Measurements from ENCODE around the gene GRM8. TPM values are rescaled to one million over a fixed set of nuclear protein-coding genes. Genes with fewer than 3 reads are reported as not detected.
A peak's percentile ranks its signal among the peaks of the same experiment; 100 is the strongest.

GRM8 gene
- total RNA-seq, 1 donor from 2014 or later = under 0.01 TPM

DNA sequence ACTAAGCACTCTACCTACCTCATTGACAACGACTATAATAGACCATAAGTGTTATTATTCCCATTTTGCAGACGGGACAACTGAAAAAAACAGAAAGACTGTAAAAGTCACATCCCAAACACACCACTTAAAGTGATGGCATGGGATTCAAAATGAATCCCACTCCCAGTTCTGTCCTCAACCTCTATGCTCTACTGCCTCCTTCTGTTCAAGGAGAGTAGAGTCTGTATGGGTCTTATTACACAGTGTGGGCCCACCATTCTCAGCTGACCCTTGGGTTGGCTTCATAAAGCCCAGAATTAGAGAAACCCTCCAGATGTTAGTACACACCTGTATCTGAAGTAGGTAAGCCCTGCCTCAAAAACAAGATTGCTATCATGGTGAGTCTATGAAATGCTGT, 102.2 kb downstream of the GRM8 start:
- no peak for DNase-seq (ENCODE audit: low read depth, low spot score)

- DNase-seq (ENCODE audit: low read depth, low spot score) = no peak
Measured at GRCh38 chr7:127146746-127147536, 105.8 kb downstream of the GRM8 start.

GRCh38 chr7:127137146-127137545, 115.6 kb downstream of the GRM8 start:
- no peak for DNase-seq (ENCODE audit: low read depth, low spot score)

DNA sequence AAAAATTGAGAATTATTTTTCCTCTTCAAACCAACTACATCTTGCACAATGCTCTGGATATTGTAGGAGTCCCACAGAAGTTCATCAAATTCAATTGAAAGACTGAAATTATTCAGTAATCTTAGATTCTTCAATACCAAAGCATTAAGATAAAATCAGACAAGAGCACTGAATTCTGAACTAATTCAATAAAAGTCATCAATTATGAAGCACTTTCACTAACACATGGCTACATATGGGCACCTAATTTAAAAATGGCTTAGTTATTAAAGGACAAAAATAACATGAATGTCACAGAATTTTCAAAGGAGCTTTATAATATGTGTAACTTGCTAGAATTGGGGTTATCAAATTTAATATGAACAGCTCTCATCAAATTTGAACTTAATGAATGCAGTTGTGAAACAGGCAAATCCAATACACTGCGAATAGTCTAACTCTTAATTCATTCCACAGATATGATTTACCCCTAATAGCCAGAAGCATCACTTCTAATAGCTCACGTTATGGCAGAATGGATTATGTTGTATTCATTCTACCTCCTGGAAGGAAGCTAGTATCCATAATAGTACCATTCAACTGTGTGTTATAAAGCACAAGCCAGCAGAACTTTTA, 116.8 kb downstream of the GRM8 start:
- no peak for DNase-seq (ENCODE audit: low read depth, low spot score)

- no peak for DNase-seq (ENCODE audit: low read depth, low spot score)
Measured at GRCh38 chr7:127123220-127123619, 129.5 kb downstream of the GRM8 start.

DNA sequence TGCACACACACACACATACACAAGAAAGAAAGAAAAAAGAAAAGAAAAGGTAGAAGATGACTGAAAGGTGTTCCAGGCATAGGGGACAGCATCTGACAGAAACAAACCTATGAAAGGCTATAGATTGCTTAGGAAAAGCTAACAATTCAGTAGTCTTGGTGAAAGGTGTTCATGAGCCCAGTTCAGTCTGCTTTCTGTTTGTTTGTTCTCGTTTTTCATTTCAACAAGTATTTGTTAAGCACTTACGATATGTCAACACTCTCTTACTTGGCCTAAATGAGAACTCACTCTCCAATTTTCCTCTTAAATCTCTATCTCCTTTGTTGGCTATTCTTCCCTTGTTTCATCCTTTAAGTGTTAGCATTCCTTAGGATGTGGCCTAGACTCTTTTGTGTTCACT, 133.2 kb downstream of the GRM8 start:
- DNase-seq (ENCODE audit: low read depth, low spot score) = no peak

- DNase-seq (ENCODE audit: low read depth, low spot score) = no peak
Measured at GRCh38 chr7:127114742-127115265, 137.9 kb downstream of the GRM8 start.

- peak; percentile 2 for DNase-seq (ENCODE audit: low read depth, low spot score)
Measured at GRCh38 chr7:127107601-127108007, 145.1 kb downstream of the GRM8 start.

DNA sequence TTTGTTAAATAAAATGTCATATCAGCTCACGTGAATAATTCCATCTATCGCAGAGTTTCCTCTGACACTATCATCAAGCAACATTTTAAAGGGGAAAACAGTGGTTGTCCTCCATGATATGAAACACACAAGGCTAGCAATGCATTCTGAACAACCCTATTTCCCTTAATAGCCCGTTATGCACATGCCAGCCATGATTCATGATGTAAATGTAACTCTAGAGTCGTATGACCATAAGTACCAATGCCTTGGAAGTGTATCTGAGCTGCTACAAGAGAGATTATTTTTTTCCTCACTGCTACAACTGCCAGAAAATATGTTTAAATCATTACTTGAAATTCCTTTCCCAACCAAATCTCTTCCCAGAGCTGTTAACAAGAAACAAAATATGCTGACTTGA, 159.4 kb downstream of the GRM8 start:
- no peak for DNase-seq (ENCODE audit: low read depth, low spot score)

DNA sequence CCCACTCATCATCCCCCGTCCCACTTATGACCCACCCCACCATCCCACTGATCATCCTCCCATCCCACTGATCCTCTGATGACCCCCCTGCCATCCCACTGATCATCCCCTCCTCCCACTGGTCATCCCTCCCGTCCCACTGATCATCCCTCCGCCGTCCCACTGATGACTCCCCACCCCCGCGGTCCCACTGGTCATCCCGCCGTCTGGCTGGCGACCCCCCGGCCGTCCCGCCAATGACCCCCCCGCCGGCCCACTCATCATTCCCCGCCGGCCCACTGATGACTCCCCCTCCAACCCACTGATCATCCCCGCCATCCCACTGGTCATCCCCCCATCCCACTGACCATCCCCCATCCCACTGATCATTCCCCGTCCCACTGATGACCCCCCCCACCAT, 161.1 kb downstream of the GRM8 start:
- DNase-seq (ENCODE audit: low read depth, low spot score) = no peak

DNA sequence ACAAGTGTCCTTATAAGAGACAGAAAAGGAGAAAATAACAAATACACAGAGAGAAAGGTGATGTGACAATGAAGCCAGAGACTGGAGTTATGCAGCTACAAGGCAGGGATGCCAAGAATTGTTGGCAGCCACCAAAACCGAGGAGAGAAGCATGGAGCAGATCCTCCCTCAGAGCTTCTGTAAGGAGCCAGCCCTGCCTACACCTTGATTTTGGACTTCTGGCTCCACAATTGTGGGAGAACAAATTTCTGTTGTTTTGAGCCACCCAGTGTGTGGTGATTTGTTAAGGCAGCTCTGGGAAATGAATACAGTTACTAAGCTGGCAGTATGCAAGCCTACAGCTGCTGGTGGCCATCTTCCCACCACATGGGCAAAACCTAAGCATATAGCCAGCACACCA, 163.6 kb downstream of the GRM8 start:
- DNase-seq (ENCODE audit: low read depth, low spot score) = no peak

DNA sequence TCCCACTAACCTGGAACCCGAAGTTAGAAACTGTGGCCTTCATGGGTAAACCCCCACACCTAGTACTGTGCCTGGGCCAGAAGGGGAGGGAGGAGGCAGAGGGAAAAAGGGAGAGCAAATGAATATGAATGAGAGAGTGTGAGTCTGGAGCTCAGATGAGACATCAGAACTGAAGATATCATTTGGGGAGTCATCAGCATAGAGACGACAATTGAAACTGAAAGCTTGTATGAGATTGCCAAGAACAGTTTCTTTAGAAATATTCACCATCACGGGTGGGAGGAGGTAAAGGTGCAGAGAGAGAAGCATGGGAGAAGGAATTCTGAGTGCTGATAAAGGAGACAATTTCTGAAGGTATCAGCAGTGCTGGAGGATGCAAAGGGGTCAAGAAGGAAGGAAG, 171.2 kb downstream of the GRM8 start:
- DNase-seq (ENCODE audit: low read depth, low spot score) = no peak

- no peak for DNase-seq (ENCODE audit: low read depth, low spot score)
Measured at GRCh38 chr7:127080576-127080975, 172.2 kb downstream of the GRM8 start.

DNA sequence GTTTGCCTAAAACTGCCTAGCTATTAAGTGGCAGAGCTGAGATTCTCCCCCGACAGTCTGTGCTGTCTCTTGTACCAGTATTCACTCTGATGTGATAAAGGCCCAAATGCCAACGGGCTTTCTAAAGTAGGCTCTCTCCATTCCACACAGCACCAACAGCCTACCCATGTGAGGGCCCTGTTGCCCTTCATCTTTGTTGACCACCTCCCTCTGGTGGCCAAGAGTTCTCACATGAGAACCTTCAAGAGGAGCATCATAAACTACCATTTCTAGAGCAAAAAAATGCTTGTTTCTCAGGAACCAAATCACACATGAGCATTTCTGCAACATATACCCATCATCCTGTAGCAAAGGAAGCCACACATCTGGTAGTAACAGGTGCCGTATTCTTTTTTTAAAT, 185.8 kb downstream of the GRM8 start:
- no peak for DNase-seq (ENCODE audit: low read depth, low spot score)

DNA sequence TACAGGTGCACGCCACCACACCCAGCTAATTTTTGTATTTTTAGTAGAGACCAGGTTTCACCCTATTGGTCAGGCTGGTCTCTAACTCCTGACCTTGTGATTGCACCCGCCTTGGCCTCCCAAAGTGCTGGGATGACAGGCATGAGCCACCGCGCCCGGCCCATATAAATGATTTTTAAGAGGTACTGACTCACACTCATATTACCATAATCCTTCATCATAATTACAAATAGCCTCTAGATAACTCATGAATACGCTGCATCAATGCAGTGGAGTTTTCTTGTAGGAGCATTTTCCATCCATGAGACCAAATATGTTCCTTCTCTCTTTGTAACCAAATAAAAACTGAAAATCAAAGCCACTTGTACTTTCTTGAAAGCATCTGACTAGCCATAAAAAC, 193.3 kb downstream of the GRM8 start:
- no peak for DNase-seq (ENCODE audit: low read depth, low spot score)

- no peak for DNase-seq (ENCODE audit: low read depth, low spot score)
Measured at GRCh38 chr7:127057918-127058317, 194.8 kb downstream of the GRM8 start.

DNA sequence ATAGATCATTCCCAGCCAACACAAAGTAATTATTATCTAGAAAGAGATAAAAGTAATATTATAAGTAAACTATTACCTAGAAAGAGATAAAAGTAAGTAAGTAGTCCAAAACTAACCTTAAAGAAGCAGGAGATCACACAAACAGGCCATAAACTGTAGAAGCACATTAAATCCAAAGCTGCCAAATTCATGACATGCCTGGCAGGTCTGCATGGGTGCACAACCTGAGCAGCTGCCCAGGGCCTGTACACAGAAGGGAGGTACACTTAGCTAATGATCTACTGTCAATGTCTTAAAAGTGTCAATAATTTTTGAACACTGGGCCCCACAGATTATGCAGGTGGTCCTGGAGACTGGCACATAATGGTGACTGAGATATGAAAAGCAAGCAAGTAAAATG, 196.5 kb downstream of the GRM8 start:
- DNase-seq (ENCODE audit: low read depth, low spot score) = no peak

GRCh38 chr7:127047521-127047920, 205.2 kb downstream of the GRM8 start:
- DNase-seq (ENCODE audit: low read depth, low spot score) = no peak

DNA sequence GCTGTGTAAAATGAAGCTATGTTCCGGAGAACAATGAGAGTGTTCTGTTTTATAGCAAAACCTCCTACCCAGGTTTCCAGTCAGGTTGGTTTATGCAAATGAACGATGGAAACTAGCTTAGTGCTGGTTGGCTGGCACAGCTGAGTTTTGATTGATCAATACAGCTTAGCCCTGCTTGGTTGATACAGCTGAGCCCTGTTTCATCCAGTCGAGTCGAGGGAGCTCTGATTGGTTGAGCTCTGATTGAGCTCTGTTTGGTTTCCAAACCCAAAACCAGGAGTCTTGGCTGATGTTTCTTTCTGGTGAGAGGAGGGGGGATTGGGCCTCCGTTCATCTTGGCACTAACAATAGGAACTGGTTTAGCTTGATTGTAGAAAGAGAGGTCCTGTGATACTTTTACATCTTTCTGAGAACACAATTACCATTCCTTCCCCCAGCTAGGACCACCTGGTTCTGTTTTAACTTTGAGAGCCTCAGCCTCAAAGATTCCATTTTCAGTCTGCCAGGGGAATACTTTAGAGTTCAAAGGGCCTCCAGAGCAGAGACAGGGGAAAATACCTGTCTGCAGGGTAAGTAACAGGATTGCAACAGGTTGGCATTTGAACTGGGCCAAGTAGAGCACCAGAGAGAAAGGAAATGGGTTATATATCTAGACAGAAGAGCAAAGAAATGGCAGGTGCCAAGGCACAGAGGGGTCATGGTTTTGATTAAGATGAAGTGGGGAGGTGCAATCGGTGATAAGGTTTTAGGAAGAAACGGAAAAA, 210.9 kb downstream of the GRM8 start:
- DNase-seq (ENCODE audit: low read depth, low spot score) = no peak

DNA sequence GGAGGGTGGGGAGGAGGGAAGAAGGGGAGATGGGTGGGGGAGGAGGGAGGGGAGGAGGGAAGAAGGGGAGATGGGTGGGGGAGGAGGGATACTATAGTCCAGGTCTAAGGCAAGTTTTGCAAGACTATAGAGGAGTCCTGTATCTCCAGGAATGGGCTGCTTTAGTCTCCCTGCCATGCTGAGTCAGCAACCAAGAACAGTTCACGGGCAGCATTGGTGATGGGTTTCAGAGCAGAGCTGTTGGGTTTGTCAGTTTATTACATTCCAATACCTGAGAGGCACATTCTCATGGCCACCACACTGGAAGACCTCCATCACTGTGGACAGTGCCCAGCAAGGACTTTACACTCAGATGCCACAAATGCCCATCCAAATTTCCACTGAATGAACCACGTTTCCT, 212.7 kb downstream of the GRM8 start:
- no peak for DNase-seq (ENCODE audit: low read depth, low spot score)

DNA sequence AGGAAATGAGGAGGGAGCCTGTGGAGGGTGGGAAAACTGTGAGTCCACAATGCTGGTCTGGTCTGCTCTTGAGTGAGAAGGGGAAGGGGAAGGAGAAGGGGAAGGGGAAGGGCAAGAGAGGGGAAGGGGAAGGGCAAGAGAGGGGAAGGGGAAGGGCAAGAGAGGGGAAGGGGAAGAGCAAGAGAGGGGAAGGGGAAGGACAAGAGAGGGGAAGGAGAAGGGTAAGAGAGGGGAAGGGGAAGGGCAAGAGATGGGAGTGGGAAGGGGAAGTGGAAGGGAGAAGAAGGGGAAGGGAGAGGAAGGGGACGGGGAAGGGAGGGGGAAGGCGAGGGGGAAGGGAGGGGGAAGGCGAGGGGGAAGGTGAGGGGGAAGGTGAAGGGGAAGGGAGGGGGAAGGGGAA, 213.2 kb downstream of the GRM8 start:
- DNase-seq (ENCODE audit: low read depth, low spot score) = no peak

GRCh38 chr7:127035203-127035849, 217.4 kb downstream of the GRM8 start:
- DNase-seq (ENCODE audit: low read depth, low spot score) = no peak
